ENCODE measurements around the gene HUS1.
"Not testable (repeated sequence)": the region's sequence is repeated elsewhere in the genome, so short reads cannot be mapped to it uniquely, and the experiment has no call there.

Gene HUS1

GRCh38 chr7:47945261-47946015, 34.0 kb downstream of the HUS1 start:
- FAIRE-seq (peak; percentile 77), DNase-seq (ENCODE audit: insufficient read length, low spot score) (peak; percentile 49)

GRCh38 chr7:47944536-47945260, 34.7 kb downstream of the HUS1 start:
- FAIRE-seq (no peak), DNase-seq (ENCODE audit: insufficient read length, low spot score) (no peak)

- no peak for FAIRE-seq
- DNase-seq (ENCODE audit: insufficient read length, low spot score): no peak
These were observed 35.5 kb downstream of the HUS1 start for GRCh38 chr7:47943676-47944474.

- FAIRE-seq; DNase-seq (ENCODE audit: insufficient read length, low spot score): not testable (repeated sequence)
These were observed 36.8 kb downstream of the HUS1 start for GRCh38 chr7:47942651-47943050.

- DNase-seq (ENCODE audit: insufficient read length, low spot score) (no peak), FAIRE-seq (no peak)
These were observed 37.3 kb downstream of the HUS1 start for GRCh38 chr7:47942132-47942531.

GRCh38 chr7:47941136-47941844, 38.1 kb downstream of the HUS1 start:
- no peak for DNase-seq (ENCODE audit: insufficient read length, low spot score)
- FAIRE-seq: no peak

GRCh38 chr7:47940088-47941013, 39.1 kb downstream of the HUS1 start:
- FAIRE-seq: no peak
- no peak for DNase-seq (ENCODE audit: insufficient read length, low spot score)

GRCh38 chr7:47939425-47940036, 39.9 kb downstream of the HUS1 start:
- no peak for FAIRE-seq
- no peak for DNase-seq (ENCODE audit: insufficient read length, low spot score)

GRCh38 chr7:47938574-47939165, 40.7 kb downstream of the HUS1 start:
- DNase-seq (ENCODE audit: insufficient read length, low spot score) (no peak), FAIRE-seq (peak; percentile 28)

GRCh38 chr7:47937711-47938573, 41.5 kb downstream of the HUS1 start:
- DNase-seq (ENCODE audit: insufficient read length, low spot score) (peak; percentile 42), FAIRE-seq (no peak)

GRCh38 chr7:47937065-47937687, 42.2 kb downstream of the HUS1 start:
- DNase-seq (ENCODE audit: insufficient read length, low spot score) (peak; percentile 78), FAIRE-seq (peak; percentile 100)

GRCh38 chr7:47936323-47936722, 43.1 kb downstream of the HUS1 start:
- FAIRE-seq (no peak), DNase-seq (ENCODE audit: insufficient read length, low spot score) (no peak)

GRCh38 chr7:47935336-47935735, 44.1 kb downstream of the HUS1 start:
- DNase-seq (ENCODE audit: insufficient read length, low spot score) (no peak), FAIRE-seq (no peak)

GRCh38 chr7:47934831-47935230, 44.6 kb downstream of the HUS1 start:
- FAIRE-seq (no peak), DNase-seq (ENCODE audit: insufficient read length, low spot score) (no peak)

- FAIRE-seq: no peak
- no peak for DNase-seq (ENCODE audit: insufficient read length, low spot score)
These were observed 46.2 kb downstream of the HUS1 start for GRCh38 chr7:47933215-47933614.

- no peak for FAIRE-seq
- no peak for DNase-seq (ENCODE audit: insufficient read length, low spot score)
These were observed 46.9 kb downstream of the HUS1 start for GRCh38 chr7:47932466-47933037.

GRCh38 chr7:47932016-47932415, 47.4 kb downstream of the HUS1 start:
- FAIRE-seq (no peak), DNase-seq (ENCODE audit: insufficient read length, low spot score) (no peak)

Data from GM19239 (cell line).